ENCODE results near the gene GCH1. TPM values are rescaled to one million over a fixed set of nuclear protein-coding genes. Genes with fewer than 3 reads are reported as not detected.
"Not testable (repeated sequence)": the region's sequence is repeated elsewhere in the genome, so short reads cannot be mapped to it uniquely, and the experiment has no call there.

GCH1 gene
- total RNA-seq, 1 donor from 2014 or later: 49.9 TPM

DNA sequence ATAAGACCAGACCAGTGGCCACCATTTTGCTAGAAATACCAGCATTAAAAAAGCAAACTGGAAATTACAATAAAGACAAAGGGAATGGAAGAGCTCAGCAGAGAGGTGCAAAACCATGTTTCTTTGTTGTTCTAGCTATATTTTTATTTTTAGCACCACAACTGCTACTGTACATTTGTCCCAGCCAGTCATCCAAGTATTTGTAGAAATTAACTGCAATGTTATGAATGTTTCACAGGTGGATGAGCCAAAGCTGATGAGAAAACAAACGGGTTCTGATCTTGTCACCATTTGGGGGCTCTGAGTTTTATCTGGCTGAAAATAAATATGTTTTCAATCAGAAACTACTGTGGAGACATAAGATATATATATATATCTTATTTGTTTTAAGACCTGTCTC is 24.9 kb upstream of the GCH1 start:
- Mint-ChIP-seq H3K27ac (no peak overlapping the region), H3K9me3 (no peaks in the 10 kb centered on the region), H3K4me1 (peaks cover 4% of the 10 kb centered on the region), H3K4me3 (no peak overlapping the region), H3K27me3 (no peaks in the 10 kb centered on the region), H3K36me3 (ENCODE audit: low read depth) (peaks cover 6% of the 10 kb centered on the region)
- no peak for DNase-seq
- intact Hi-C loops (cut with micrococcal nuclease): no loop called here

DNA sequence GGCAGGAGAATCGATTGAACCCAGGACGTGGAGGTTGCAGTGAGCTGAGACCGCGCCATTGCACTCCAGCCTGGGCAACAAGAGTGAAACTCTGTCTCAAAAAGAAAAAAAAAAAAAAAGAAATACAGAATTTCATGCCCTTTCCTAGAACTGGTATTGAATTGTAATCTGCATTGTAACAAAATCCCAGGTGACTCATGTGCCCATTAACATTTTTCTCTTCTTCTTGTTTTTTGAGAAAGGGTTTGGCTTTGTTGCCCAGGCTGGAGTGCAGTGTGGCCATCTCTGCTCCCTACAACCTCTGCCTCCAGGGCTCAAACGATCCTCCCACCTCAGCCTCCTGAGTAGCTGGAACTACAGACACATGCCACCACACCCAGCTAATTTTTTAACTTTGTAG is 23.9 kb upstream of the GCH1 start:
- H3K4me1 Mint-ChIP-seq; DNase-seq; H3K9me3 Mint-ChIP-seq; intact Hi-C loops (cut with micrococcal nuclease); H3K4me3 Mint-ChIP-seq; H3K27me3 Mint-ChIP-seq; H3K27ac Mint-ChIP-seq; H3K36me3 Mint-ChIP-seq (ENCODE audit: low read depth): not testable (repeated sequence)

DNA sequence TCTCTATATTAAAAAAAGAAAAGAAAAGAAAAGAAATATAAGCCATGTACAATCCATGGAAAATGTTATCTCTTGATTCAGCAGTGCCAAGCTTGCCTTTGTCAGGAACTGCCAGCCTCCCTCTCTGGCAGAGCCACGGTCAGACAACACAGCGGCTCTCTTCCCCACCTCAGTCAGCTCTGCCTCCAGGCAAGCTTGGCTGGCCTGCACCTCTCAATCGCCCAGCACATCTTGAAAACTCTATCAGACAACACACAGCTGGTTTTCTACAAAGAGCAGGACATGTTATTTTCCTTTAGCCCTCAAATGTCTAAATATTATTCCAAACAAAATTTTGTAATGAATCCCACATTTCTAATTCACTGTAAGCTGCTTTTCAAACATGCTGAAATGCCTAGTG is 20.0 kb upstream of the GCH1 start:
- DNase-seq: no peak

DNA sequence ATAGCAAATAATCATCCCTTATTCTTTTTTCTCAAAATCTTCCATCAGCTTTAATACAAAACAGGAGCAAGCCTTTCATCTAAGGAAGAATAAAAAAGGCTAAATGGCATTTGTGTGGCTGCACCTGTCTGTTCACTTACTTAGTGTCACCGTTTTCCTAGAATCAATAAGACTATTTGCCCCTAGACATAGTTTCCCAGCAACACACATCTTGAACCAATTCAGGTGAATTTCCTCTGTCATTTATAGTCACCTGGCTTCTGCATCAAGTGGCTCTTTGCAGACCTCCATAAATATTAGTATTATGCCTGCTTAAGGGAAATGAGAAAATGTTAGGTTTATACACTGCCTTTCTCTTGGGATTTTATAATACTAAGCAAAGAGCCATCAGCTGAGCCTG is 17.4 kb upstream of the GCH1 start:
- no peak overlapping the region for H3K4me3 Mint-ChIP-seq
- intact Hi-C loops (cut with micrococcal nuclease): no loop called here
- DNase-seq: no peak
- peaks cover 5% of the 10 kb centered on the region for H3K4me1 Mint-ChIP-seq
- no peaks in the 10 kb centered on the region for H3K27me3 Mint-ChIP-seq
- no peak overlapping the region for H3K27ac Mint-ChIP-seq
- H3K36me3 Mint-ChIP-seq (ENCODE audit: low read depth): peaks cover 2% of the 10 kb centered on the region
- H3K9me3 Mint-ChIP-seq: no peaks in the 10 kb centered on the region

More for the DNA sequence above, 20.0 kb upstream of the GCH1 start:
- no peaks in the 10 kb centered on the region for H3K27me3 Mint-ChIP-seq
- H3K27ac Mint-ChIP-seq: no peak overlapping the region
- peaks cover 4% of the 10 kb centered on the region for H3K36me3 Mint-ChIP-seq (ENCODE audit: low read depth)
- intact Hi-C loops (cut with micrococcal nuclease): no loop called here
- H3K9me3 Mint-ChIP-seq: no peaks in the 10 kb centered on the region
- H3K4me1 Mint-ChIP-seq: peaks cover 5% of the 10 kb centered on the region
- no peak overlapping the region for H3K4me3 Mint-ChIP-seq

DNA sequence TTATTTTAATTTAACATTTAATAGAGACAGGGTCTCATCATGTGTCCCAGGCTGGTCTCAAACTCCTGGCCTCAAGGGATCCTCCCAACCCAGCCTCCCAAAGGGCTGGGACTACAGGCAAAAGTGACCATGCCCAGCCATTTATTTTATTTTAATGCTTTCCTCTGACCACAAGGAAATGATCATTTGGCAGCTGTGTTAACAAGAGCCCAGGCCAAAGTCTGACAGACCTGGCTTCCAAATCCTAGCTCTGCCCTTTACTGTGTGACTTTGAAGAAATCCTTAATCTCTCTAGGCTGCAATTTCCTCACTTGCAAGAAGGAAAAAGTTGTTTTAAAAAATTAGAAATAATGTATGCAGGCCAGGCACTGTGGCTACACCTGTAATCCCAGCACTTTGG is 16.7 kb upstream of the GCH1 start:
- intact Hi-C loops (cut with micrococcal nuclease): no loop called here
- H3K27ac Mint-ChIP-seq: no peak overlapping the region
- no peaks in the 10 kb centered on the region for H3K9me3 Mint-ChIP-seq
- peaks cover 5% of the 10 kb centered on the region for H3K4me1 Mint-ChIP-seq
- H3K4me3 Mint-ChIP-seq: no peak overlapping the region
- DNase-seq: no peak
- H3K27me3 Mint-ChIP-seq: no peaks in the 10 kb centered on the region
- H3K36me3 Mint-ChIP-seq (ENCODE audit: low read depth): no peaks in the 10 kb centered on the region

DNA sequence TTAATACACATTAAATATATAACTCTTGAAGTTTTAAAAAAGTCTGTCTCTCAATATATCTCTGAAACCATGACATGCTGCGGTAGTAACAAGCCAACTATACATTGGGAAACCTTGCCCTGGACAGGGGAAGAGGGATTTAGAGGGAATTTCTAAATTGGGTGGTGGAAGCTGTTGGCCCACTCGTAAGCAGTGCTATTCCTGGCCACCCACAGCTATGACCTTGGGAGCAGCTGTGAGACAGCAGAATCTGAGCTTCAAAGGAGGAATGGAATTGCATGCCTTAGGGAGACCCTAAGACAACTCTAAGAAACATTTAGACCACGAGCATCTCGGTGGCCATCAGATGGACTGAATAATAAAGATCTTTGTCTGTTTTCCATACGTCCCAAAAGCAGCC is 15.8 kb upstream of the GCH1 start:
- Mint-ChIP-seq H3K4me1 (peaks cover 5% of the 10 kb centered on the region), H3K36me3 (ENCODE audit: low read depth) (no peaks in the 10 kb centered on the region), H3K9me3 (no peaks in the 10 kb centered on the region), H3K27ac (no peak overlapping the region), H3K27me3 (no peaks in the 10 kb centered on the region), H3K4me3 (no peak overlapping the region)
- no peak for DNase-seq
- intact Hi-C loops (cut with micrococcal nuclease): no loop called here

DNA sequence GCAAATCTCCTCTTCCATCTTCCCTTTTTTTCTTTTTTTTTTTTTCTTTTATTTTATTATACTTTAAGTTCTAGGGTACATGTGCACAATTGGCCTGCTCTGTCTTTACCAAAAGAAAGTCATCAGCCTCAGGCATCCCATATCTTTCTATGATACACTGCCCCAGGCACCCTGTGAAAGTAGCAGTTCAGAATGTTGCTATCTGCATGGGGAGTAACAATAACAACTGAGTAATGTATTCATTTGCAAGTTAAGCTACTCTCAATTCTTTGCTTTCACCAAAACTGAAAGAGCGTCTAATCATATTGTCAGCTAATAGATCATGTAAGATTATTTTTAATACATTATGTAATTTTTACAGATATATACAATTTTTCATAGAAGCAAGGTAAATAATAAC is 13.5 kb upstream of the GCH1 start:
- Mint-ChIP-seq H3K27ac (no peak overlapping the region), H3K27me3 (no peaks in the 10 kb centered on the region), H3K9me3 (no peaks in the 10 kb centered on the region), H3K36me3 (ENCODE audit: low read depth) (no peaks in the 10 kb centered on the region), H3K4me1 (no peaks in the 10 kb centered on the region), H3K4me3 (no peak overlapping the region)
- DNase-seq: no peak
- intact Hi-C loops (cut with micrococcal nuclease): no loop called here

DNA sequence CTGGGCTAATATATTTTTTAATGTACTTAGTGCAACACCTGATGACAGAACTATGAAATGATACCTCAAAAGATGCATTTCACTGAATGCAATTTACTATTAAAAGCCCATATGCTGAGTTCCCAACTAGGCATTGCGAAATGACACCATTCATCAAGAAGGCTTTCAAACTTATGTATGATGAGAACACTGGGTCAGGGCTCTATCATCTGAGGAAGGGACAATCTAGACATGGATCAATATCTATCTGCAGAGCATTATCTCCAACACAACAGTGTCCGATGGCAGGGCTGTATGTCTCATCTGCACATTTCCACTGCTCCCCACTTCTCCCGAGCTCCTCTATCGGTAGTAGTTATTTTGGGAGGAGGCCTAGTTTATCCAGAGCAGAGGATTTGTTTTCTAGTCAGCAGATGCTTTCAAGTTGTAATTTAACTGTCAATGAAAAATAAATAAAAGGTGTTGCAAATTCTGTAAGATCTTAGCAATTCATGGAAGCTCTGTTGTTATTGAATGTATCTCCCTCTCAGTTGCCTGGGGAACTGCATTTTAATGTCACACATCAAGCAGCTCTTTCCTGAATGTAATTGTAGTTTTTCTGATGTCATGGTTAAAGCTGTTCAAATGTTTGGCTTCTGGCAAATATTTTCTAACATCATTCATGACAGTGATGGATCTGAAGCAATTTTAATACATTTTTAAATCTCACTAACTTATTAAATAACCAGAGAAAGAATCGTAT is 7.4 kb upstream of the GCH1 start:
- intact Hi-C loops (cut with micrococcal nuclease): no loop called here

DNA sequence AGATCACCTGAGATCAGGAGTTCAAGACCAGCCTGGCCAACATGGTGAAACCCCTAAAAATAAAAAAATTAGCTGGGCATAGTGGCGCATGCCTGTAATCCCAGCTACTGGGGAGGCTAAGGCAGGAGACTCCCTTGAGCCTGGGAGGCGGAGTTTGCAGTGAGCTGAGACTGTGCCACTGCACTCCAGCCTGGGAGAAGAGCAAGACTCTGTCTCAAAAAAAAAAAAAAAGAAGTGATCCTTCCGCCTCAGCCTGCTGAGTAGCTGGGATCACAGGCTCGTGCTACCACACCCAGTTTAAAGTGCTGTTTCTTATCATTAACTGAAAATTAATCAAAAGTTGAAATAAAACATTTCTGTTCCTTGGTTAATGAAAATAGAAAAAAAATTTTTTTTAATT is 6.3 kb upstream of the GCH1 start:
- intact Hi-C loops (cut with micrococcal nuclease); H3K27me3 Mint-ChIP-seq; H3K4me3 Mint-ChIP-seq; DNase-seq; H3K9me3 Mint-ChIP-seq; H3K27ac Mint-ChIP-seq; H3K36me3 Mint-ChIP-seq (ENCODE audit: low read depth): not testable (repeated sequence)
- H3K4me1 Mint-ChIP-seq: peaks cover 27% of the 10 kb centered on the region

More for the DNA sequence above, 7.4 kb upstream of the GCH1 start:
- H3K36me3 Mint-ChIP-seq (ENCODE audit: low read depth): no peaks in the 10 kb centered on the region
- no peak overlapping the region for H3K4me3 Mint-ChIP-seq
- H3K27me3 Mint-ChIP-seq: no peaks in the 10 kb centered on the region
- H3K9me3 Mint-ChIP-seq: peaks cover 5% of the 10 kb centered on the region
- H3K27ac Mint-ChIP-seq: no peak overlapping the region
- H3K4me1 Mint-ChIP-seq: peaks cover 27% of the 10 kb centered on the region
- DNase-seq: no peak

DNA sequence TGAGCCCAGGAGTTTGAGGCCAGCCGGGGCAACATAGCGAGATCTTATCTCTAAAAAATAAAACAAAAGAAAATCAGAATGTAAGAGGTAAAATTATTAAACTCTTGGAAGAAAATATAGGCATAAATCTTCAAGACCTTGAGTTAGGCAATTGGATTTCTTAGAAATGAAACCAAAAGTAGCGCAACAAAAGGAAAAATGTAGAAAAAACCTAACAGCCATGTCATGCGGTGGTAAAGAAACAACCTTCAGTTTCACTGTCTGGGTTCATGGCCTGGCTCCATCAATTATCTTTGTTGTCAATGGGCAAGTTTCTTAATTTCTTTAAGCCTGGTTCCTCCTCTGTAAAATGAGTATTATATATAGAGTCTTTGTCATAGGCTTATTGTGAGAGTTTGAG is 5.6 kb upstream of the GCH1 start:
- Mint-ChIP-seq H3K27ac (peak overlapping the region; percentile 85), H3K27me3 (no peaks in the 10 kb centered on the region), H3K36me3 (ENCODE audit: low read depth) (no peaks in the 10 kb centered on the region), H3K4me3 (peak overlapping the region; percentile 66), H3K4me1 (peaks cover 29% of the 10 kb centered on the region), H3K9me3 (peaks cover 5% of the 10 kb centered on the region)
- peak; percentile 78 for DNase-seq
- intact Hi-C loops (cut with micrococcal nuclease): no loop called here

DNA sequence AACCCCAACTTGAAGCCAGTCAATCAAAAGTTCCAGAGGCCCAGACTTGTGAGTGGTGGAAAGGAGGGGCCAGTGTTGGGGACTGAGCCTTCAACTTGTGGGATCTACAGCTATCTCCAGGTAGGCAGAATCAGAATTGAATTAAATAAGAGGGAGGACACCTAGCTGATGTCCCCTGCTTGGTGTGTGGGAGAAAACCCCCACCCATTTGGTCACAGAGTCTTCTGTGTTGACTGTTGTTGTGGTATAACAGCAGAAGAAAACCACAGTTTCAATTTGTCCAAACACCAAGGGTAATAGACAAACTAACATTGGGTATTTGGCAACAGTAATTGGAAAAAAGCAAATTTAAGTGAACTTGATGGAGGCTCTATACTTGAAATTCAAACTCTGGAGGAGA is 3.4 kb upstream of the GCH1 start:
- Mint-ChIP-seq H3K27me3 (no peaks in the 10 kb centered on the region), H3K4me1 (peaks cover 32% of the 10 kb centered on the region), H3K27ac (peak overlapping the region; percentile 35), H3K9me3 (peaks cover 5% of the 10 kb centered on the region), H3K36me3 (ENCODE audit: low read depth) (no peaks in the 10 kb centered on the region), H3K4me3 (no peak overlapping the region)
- intact Hi-C loops (cut with micrococcal nuclease): no loop called here
- DNase-seq: peak; percentile 64

DNA sequence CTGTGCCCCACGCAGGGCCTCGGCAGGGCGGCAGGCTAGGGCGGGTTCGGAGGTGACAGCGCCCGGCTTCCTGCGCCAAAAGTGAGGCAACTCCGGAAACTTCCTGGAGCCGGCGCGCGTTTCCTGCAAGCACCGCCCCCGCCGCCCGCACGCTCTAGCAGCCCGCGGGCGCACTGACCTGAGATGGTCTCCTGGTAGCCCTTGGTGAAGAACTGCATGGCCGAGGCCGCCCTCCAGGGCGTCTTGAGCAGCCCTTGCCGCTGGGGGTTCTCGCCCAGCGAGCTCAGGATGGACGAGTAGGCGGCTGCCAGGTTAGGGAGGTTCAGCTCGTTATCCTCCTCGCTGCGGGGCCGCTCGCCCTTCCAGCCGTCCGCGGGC is 494 bp downstream of the GCH1 start:
- intact Hi-C loops (cut with micrococcal nuclease): loop anchor here (1.0 to 5.0 kb wide), 9 partner anchors 21 to 465 kb away; partner anchors contain the start of genes GMFB, MAPK1IP1L, SAMD4A and SOCS4
- Mint-ChIP-seq H3K27me3 (no peaks in the 10 kb centered on the region), H3K36me3 (ENCODE audit: low read depth) (peaks cover 16% of the 10 kb centered on the region)

DNA sequence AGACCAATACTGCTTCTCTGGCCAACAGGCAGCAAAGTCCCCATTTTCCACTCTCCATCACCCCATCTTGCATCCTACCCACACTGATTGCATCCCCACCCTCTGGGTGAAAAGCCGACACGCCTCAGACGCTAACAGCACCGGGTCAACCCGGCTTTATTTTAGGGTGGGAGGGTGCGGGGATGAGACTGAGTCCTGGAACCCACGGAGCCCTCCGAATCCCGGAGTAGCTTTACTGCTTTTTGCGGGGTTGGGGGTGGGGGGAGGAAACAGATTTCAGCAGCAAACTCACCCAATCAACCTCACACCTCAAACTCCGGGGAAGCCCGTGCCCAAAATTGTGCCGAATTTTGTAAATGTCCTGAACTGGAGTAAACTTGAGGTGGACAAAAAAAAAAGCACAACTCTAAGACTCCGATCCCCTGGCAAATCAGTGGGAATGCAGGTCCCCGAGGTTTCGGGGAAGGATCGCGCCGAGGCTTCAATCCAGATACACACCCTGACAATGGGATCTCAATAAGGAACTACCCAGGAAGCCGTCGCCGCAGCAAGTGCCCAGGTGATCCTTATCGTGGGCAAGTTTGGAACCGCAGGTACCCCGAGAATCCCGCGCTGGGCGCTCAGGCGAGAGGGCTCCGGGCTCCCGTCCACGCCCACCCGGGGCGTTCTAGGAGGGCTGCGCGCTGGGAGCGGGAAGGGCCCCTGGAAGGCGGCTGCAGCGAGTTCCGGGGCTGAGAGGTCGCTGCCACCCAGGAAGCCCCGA is 1.1 kb downstream of the GCH1 start:
- Mint-ChIP-seq H3K27ac (peak overlapping the region; percentile 88), H3K4me3 (peak overlapping the region; percentile 90), H3K4me1 (peaks cover 24% of the 10 kb centered on the region), H3K27me3 (no peaks in the 10 kb centered on the region), H3K36me3 (ENCODE audit: low read depth) (peaks cover 16% of the 10 kb centered on the region), H3K9me3 (peaks cover 5% of the 10 kb centered on the region)
- intact Hi-C loops (cut with micrococcal nuclease): loop anchor here (1.0 to 5.0 kb wide), 10 partner anchors 8 to 464 kb away; partner anchors contain the start of genes GMFB, MAPK1IP1L, SAMD4A and SOCS4
- peak; percentile 73 for DNase-seq

More for the DNA sequence above, 494 bp downstream of the GCH1 start:
- Mint-ChIP-seq H3K4me1 (peaks cover 30% of the 10 kb centered on the region), H3K9me3 (peaks cover 5% of the 10 kb centered on the region), H3K4me3 (peak overlapping the region; percentile 90), H3K27ac (peak overlapping the region; percentile 88)
- DNase-seq: peak; percentile 94

DNA sequence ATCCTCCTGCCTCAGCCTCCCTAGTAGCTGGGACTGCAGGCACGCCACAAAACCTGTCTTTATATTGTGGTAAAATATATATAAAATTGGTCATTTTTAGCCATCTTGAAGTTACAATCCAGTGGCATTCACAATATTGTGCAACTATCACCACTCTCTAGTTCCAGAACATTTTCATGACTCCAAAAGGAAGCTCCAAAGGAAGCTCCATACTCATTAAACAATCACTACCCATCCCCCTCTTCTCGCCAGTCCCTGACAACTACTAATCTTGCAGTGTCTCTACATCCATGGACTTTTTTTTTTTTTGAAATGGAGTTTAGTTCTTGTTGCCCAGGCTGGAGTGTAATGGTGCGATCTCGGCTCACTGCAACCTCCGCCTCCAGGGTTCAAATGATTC is 3.1 kb downstream of the GCH1 start:
- H3K27me3 Mint-ChIP-seq: no peaks in the 10 kb centered on the region
- peaks cover 16% of the 10 kb centered on the region for H3K36me3 Mint-ChIP-seq (ENCODE audit: low read depth)
- intact Hi-C loops (cut with micrococcal nuclease): no loop called here
- H3K4me3 Mint-ChIP-seq: peak overlapping the region; percentile 6
- peaks cover 20% of the 10 kb centered on the region for H3K4me1 Mint-ChIP-seq
- H3K9me3 Mint-ChIP-seq: no peaks in the 10 kb centered on the region
- DNase-seq: no peak
- H3K27ac Mint-ChIP-seq: no peak overlapping the region
